ENCODE data around the gene ABHD16A.

The ABHD16A gene

DNA sequence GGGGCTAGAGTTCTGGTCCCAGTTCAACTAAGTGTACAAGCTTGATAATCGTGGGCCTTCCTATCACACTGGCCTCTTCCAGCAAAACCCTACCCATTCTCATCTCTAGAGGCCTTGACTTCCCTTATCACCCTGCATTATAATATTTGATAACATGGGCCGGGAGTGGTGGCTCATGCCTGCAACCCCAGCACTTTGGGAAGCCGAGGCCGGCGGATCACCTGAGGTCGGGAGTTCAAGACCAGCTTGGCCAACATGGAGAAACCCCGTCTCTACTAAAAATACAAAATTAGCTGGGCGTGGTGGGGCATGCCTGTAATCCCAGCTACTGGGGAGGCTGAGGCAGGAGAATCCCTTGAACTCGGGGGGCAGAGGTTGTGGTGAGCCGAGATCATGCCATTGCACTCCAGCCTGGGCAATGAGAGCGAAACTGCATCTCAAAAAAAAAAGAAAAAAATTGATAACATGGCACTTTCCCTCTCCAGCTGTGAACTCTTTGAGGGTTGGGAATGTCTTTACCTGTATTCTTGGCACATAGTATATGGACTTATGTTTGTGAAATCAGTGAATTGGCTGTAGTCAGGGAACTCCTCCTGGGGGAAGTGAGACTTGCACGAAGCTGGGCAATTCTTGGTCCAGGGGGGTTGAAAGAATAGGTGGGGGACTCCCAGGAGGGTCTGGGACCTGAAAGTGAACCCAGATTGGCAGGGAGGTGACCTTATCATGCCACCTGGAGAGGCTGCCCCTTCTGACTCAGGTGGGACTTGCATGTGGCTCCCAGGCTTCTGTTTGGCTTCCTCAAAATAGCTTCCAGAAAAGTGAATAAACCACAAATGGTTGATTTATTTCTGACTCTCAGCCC, 41.6 kb downstream of the ABHD16A start:
- Mint-ChIP-seq H3K4me1 (ENCODE audit: low read depth) (peaks cover 74% of the 10 kb centered on the region), H3K27ac (peak overlapping the region; percentile 95), H3K9me3 (no peaks in the 10 kb centered on the region), H3K36me3 (ENCODE audit: low read depth) (peaks cover 86% of the 10 kb centered on the region), H3K4me3 (peak overlapping the region; percentile 83), H3K27me3 (no peaks in the 10 kb centered on the region)
- intact Hi-C loops (cut with micrococcal nuclease), result no loop called here

DNA sequence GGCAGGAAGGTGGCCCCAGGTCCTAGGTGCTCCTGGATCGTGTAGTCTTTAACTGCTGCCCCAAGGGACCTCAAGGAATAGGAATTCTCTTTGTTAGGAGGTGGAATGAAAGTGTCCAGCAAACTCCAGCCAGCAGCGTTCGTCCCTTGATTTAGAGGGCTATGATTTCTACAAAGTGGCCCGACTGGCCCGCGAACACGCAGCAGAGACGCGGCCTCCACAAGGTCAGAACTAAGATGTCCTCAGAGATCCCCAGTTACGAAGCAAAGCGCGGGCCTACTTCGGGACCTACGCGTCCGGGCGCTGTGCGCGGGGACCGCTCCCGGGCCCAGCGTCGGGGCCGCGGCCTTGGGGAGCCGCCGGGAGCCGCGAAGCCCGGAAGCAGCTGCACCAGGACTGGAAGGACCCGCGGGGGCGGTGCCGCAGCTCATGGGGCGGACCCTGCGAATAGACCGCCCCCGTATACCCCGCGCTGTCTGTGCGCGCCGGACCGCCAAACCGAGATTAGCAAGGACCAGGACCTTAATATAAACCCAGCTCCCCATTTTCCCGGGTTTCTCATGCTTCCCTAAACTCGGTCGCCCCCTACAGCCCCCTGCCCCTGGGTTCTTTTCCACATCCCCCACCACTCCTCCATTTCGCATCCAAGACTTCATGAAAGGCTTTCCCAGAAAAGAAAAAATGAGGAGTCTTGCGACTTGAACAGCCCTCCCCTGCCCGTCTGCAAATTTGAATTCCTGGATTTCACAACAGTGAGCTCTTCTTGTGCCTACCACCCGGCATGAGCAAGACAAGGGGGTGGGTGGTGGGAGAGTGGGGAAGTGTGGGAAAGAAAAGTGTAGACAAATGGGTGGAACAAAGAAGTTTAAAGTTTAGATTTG, 42.5 kb downstream of the ABHD16A start, which contains the start of gene C6orf47:
Gene C6orf47 (minus strand): TSS at position 398 of the 881 bp plus-strand sequence. CDS start 831 bp downstream, outside the sequence.
- H3K36me3 Mint-ChIP-seq (ENCODE audit: low read depth), result peaks cover 86% of the 10 kb centered on the region
- peak within 1 kb of the TSS; percentile 83 for H3K4me3 Mint-ChIP-seq
- intact Hi-C loops (cut with micrococcal nuclease), result loop anchor here (1.0 kb wide), 1 partner anchor 8 kb away; the partner anchor contains the start of gene BAG6
- H3K4me1 Mint-ChIP-seq (ENCODE audit: low read depth), result peaks cover 82% of the 10 kb centered on the region
- peak within 1 kb of the TSS; percentile 95 for H3K27ac Mint-ChIP-seq
- no peaks in the 10 kb centered on the region for H3K9me3 Mint-ChIP-seq
- H3K27me3 Mint-ChIP-seq, result no peaks in the 10 kb centered on the region

DNA sequence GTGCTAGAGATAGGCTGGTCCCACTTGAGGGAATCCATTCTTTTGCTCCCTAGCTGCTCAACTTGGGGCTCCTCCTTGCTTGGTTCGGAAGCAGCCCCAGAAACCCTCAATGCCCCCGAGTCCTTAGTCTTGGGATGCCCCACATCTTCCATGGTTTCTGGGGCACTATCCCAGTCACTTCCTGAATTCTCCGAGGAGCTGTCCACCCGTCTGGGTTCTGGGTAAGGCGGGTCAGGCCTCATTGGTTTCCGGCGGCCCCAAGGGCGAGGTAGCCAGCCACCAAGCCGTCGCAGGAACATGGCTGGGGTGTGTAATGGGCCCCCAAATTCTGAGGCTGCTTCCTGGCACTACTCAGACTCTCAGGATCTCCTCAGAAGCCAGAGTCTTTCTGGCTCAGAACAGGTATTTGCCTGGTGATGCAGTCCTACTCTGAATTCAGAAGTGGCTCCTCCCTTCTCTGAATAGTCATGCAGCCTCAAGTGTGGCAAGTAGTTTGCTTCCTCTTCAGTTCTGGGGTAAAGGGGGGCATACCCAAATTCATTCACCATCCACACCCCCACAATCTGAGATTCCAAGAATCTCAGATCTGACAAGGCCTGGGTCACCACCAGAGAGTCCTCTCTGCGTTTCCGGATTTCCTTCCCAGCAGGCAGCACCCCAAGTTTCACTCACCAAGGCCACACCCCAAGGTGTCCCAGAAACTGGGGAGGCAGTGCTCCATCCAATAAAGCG, 43.3 kb downstream of the ABHD16A start:
- Mint-ChIP-seq H3K9me3 (no peaks in the 10 kb centered on the region), H3K4me1 (ENCODE audit: low read depth) (peaks cover 86% of the 10 kb centered on the region), H3K27ac (peak overlapping the region; percentile 95), H3K27me3 (no peaks in the 10 kb centered on the region), H3K4me3 (peak overlapping the region; percentile 83), H3K36me3 (ENCODE audit: low read depth) (peaks cover 91% of the 10 kb centered on the region)
- intact Hi-C loops (cut with micrococcal nuclease), result loop anchor here (1.0 kb wide), 1 partner anchor 8 kb away; the partner anchor contains the start of gene BAG6

DNA sequence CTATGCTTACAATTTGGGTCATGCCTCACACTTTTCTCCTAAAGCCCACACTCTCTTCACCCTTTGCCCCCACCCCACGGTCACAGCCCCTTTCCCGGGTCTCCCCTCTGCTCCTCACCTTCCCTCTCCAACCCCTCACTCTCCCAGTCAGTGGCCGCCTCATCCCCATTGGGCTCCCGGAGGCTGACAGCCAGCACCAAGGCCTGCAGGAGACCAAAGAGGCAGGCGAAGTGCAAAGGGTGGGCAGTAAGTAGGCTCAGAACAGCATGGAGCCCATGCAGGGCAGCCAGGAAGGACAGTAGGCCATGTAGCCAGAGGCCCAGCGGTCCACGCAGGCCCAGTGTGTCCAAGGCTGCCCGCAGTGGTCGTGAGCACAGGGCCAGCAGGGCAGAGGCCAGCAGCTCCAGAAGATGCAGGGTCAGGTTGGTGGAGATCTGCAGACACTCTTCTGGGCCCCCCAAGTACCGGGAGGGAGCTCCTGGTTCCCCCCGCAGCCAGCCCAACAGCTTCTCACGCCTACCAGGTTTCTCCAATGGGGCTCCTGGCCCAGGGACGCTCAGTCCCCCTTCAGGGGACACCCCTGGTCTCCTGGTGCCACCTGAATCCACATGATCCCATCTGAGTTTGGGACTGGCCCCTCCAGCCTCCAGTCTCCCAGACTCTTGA, 44.0 kb downstream of the ABHD16A start:
- H3K27me3 Mint-ChIP-seq, result no peaks in the 10 kb centered on the region
- peak overlapping the region; percentile 83 for H3K4me3 Mint-ChIP-seq
- peak overlapping the region; percentile 95 for H3K27ac Mint-ChIP-seq
- peaks cover 84% of the 10 kb centered on the region for H3K36me3 Mint-ChIP-seq (ENCODE audit: low read depth)
- H3K9me3 Mint-ChIP-seq, result no peaks in the 10 kb centered on the region
- intact Hi-C loops (cut with micrococcal nuclease), result no loop called here
- H3K4me1 Mint-ChIP-seq (ENCODE audit: low read depth), result peaks cover 79% of the 10 kb centered on the region

DNA sequence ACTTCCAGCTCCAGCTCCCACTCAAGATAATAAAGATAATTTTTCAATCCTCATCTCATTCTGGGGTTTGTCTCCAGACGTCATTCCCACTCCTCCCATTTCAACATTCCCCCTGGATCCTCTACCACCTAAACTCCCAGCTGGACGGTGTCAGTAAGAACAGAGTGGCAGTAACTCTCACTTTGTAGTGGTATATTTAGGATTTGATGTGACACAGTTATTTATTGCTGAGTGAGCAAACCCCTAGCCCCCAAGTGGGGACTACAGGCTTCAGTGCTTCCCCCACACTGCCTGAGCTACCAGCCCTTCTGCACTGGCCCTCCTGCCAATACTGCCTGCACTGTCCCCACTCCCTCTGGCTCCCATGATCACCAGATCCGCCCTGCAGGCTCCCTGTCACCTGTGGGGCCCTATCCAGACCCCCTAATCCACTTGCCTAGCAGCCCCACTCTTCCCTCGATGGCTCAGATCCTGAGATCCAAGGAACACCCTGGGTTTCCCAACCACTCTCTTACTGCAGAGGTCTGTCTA, 44.9 kb downstream of the ABHD16A start:
- Mint-ChIP-seq H3K27me3 (no peaks in the 10 kb centered on the region), H3K4me1 (ENCODE audit: low read depth) (peaks cover 70% of the 10 kb centered on the region), H3K36me3 (ENCODE audit: low read depth) (peaks cover 75% of the 10 kb centered on the region), H3K27ac (peak overlapping the region; percentile 10), H3K4me3 (peak overlapping the region; percentile 28), H3K9me3 (no peaks in the 10 kb centered on the region)
- intact Hi-C loops (cut with micrococcal nuclease), result no loop called here

DNA sequence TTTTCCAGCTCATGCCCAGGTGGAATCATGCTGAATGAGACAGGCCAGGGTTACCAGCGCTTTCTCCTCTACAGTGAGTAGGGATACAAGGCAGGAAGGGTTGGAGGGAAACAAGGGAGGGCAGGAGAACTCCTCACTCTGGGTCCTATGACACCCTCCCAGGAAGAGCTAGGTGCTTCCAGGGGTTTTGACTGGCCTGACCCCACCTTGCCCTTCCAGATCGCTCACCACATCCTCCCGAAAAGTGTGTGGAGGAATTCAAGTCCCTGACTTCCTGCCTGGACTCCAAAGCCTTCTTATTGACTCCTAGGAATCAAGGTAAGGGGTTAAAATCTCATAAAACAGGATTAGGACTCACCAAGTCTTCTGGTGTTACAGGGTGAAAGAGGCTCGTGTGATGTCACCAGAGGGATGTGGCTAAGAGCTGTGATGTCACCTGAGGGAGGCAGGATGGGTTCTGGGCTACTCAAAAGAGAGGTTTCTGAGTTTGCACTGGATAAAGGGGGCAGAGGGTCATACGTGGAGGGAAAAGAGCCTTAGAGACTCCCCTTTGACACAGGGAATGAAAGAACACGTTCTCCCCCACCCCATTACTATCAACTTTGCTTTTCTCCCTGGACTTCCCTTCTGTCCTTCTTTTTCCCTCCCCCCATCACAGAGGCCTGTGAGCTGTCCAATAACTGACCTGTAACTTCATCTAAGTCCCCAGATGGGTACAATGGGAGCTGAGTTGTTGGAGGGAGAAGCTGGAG, 45.5 kb downstream of the ABHD16A start:
- no peaks in the 10 kb centered on the region for H3K9me3 Mint-ChIP-seq
- H3K27ac Mint-ChIP-seq, result peak overlapping the region; percentile 10
- intact Hi-C loops (cut with micrococcal nuclease), result no loop called here
- peak overlapping the region; percentile 28 for H3K4me3 Mint-ChIP-seq
- peaks cover 75% of the 10 kb centered on the region for H3K36me3 Mint-ChIP-seq (ENCODE audit: low read depth)
- no peaks in the 10 kb centered on the region for H3K27me3 Mint-ChIP-seq
- H3K4me1 Mint-ChIP-seq (ENCODE audit: low read depth), result peaks cover 63% of the 10 kb centered on the region

DNA sequence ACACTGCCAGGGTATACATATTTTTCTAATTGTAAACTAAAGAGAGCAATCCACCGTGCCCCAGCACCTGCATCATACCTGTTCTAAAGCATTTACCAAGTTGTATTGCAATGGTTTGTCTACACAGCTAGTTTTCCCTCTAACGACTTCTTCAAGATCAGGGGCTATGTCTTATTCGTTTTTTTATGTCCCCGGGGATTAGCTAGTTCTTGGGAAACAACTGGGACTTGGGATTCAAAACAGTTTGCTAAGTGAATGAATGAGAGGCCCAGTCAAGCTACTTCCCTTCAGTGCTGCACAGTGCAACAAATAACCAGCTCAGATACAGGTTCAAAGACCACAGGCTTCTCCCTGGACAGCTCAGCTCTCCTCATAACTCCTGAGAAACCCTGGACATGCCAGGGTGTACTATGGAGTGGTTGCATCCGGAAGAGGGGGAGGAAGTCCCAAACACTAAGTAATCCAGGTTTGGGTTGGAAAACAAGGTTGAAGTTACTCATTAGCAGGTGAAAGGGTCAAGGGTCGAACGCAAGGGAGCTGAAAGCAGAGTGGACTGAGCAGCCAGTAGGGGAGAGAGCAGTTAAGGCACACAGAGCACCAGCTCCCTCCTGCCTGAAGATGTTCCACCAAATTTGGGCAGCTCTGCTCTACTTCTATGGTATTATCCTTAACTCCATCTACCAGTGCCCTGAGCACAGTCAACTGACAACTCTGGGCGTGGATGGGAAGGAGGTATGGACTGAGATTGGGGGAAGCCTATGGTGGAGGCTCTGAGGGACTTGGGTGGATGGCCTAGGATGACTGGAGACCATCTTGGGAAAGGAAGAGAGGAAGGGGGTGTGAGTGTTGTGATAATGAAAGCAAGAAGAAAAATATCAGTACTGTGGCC, 47.5 kb downstream of the ABHD16A start, which contains the start of gene APOM:
Gene APOM (plus strand): TSS at position 546 of the 889 bp plus-strand sequence. CDS start 73 bp downstream, at position 619.
- H3K27ac Mint-ChIP-seq, result no peak within 1 kb of the TSS
- H3K9me3 Mint-ChIP-seq, result no peaks in the 10 kb centered on the region
- peaks cover 59% of the 10 kb centered on the region for H3K4me1 Mint-ChIP-seq (ENCODE audit: low read depth)
- H3K36me3 Mint-ChIP-seq (ENCODE audit: low read depth), result peaks cover 81% of the 10 kb centered on the region
- intact Hi-C loops (cut with micrococcal nuclease), result no loop called here
- H3K4me3 Mint-ChIP-seq, result no peak within 1 kb of the TSS
- no peaks in the 10 kb centered on the region for H3K27me3 Mint-ChIP-seq

DNA sequence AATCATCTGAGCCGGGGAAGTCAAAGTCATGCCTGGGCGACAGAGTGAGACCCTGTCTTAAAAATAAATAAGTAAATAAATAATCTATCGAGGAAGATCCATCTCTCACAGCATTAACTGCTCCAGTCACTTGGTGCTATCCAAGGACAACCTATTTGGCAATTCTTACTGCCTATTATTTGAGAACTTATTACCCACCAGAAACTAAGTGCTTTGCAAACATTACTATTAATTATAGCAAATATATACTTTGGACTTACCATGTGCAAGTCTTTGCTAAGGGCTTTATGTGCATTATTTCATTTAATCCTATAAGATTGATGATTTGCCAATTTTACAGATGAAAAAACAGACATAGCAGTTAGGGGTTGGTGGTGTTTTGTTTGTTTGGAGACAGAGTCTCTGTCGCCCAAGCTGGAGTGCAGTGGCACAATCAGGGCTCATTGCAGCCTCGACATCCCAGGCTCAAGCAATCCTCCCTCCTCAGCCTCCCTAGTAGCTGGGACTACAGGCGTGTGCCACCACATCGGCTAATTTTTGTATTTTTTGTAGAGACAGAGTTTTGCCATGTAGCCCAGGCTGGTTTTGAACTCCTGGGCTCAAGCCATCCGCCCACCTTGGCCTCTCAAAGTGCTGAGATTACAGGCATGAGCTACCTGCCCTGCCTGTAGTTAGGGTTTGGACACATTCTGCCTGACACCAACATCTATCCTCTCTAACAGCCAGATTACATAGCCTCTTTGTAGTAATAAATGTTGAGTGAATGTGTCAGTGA, 48.4 kb downstream of the ABHD16A start:
- Mint-ChIP-seq H3K36me3 (ENCODE audit: low read depth) (peaks cover 83% of the 10 kb centered on the region), H3K27me3 (no peaks in the 10 kb centered on the region), H3K9me3 (no peaks in the 10 kb centered on the region), H3K27ac (no peak overlapping the region), H3K4me1 (ENCODE audit: low read depth) (peaks cover 65% of the 10 kb centered on the region), H3K4me3 (no peak overlapping the region)
- intact Hi-C loops (cut with micrococcal nuclease), result no loop called here

DNA sequence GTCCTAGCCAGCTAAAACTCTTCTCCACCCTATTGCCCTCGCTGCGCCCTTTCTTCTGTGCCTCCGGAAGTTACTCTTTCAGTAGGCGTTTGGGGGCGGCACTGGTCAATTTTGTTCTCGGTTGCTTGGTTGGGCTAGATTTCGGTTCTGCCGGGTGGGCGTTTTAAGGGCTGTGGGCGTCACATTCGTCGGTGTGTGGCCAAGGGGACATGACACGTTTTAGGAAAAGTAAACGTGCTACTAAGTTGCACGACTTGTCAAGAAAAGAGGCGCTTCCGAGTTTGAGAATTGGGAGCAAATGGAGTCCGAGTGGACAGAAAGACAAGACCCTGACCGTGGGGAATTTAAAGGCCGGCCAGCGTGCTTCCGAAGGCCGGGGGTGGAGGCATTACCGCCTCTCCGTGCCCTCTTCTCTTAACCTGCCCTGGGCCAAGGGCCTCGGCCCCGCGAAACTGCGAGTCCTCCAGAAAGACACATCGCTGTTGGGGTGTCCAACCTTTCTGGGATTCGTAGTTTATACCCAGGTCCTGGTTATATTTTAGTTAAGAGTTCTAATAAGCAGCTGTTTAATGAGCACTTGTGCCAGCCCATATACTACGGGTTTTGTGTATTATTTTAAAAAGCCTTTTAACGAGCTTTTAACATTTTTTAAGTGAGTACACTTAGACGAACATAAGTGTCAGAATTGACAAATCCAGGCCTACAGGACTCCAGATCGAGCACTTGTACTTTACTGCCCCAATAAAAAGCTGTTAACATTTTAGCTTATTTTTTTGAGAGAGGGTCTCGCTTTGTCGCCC, 50.0 kb downstream of the ABHD16A start:
- Mint-ChIP-seq H3K4me1 (ENCODE audit: low read depth) (peaks cover 48% of the 10 kb centered on the region), H3K27ac (peak overlapping the region; percentile 97), H3K9me3 (no peaks in the 10 kb centered on the region), H3K27me3 (no peaks in the 10 kb centered on the region), H3K4me3 (peak overlapping the region; percentile 94), H3K36me3 (ENCODE audit: low read depth) (peaks cover 83% of the 10 kb centered on the region)
- intact Hi-C loops (cut with micrococcal nuclease), result loop anchor here (1.0 kb wide), 3 partner anchors 7 to 33 kb away; partner anchors contain the start of genes C6orf47, CSNK2B and PRRC2A

DNA sequence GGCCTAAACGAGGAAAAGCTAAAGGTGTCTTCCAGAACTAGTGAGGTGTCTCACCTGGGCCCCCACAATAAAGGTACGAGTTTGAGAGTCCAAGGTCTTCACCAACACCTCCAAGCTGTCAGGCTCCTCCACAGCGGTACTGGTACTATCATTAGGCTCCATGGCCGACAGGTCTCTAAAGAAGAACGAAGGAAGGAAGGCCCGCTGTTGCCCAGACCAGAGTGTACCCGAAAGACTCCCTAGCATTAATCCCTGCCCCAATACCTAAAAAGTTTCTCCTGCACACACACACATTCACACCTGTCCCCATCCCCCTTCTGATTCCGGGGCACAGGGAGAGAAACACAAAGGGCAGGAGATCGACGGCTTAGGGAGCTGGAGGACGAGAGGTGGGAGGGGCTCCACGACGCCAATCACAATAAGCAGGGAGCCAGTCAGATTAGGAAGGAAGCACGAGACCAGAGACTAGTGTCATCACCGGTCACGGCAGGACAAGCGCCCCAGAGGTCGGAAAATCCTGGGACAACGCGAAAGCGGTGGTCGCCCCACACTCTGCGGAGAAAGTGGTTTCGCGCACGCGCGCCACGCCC, 51.4 kb downstream of the ABHD16A start:
- no peaks in the 10 kb centered on the region for H3K9me3 Mint-ChIP-seq
- H3K4me3 Mint-ChIP-seq, result peak overlapping the region; percentile 94
- H3K27ac Mint-ChIP-seq, result peak overlapping the region; percentile 97
- peaks cover 83% of the 10 kb centered on the region for H3K36me3 Mint-ChIP-seq (ENCODE audit: low read depth)
- intact Hi-C loops (cut with micrococcal nuclease), result loop anchor here (1.0 kb wide), 3 partner anchors 9 to 31 kb away; partner anchors contain the start of genes C6orf47, CSNK2B and PRRC2A
- H3K4me1 Mint-ChIP-seq (ENCODE audit: low read depth), result peaks cover 35% of the 10 kb centered on the region
- H3K27me3 Mint-ChIP-seq, result no peaks in the 10 kb centered on the region
